GM19099 (cell line): ENCODE measurements around the gene GARNL3.

ENCODE experiments used
- POLR2A ChIP-seq: IDR thresholded peaks from 3 replicates; pipeline ENCODE4 v1.6.1; 2011; ENCODE audit warnings: low read depth; ENCODE audit not compliant: insufficient read length; ENCODE audit errors: extremely low read depth

The GARNL3 gene

GRCh38 chr9:127403507-127404192 lies 139.1 kb downstream of the GARNL3 start:
- no peak for TF ChIP-seq POLR2A

GRCh38 chr9:127404631-127405030 lies 140.1 kb downstream of the GARNL3 start:
- TF ChIP-seq POLR2A: no peak

- no peak for TF ChIP-seq POLR2A
Measured at GRCh38 chr9:127405344-127406125, 141.0 kb downstream of the GARNL3 start.

GRCh38 chr9:127406799-127407491 lies 142.4 kb downstream of the GARNL3 start:
- TF ChIP-seq POLR2A: no peak

GRCh38 chr9:127407492-127407843 lies 142.9 kb downstream of the GARNL3 start:
- no peak for TF ChIP-seq POLR2A

- no peak for TF ChIP-seq POLR2A
Measured at GRCh38 chr9:127411122-127411521, 146.5 kb downstream of the GARNL3 start.

GRCh38 chr9:127415141-127415540 lies 150.6 kb downstream of the GARNL3 start:
- TF ChIP-seq POLR2A: no peak

- no peak for TF ChIP-seq POLR2A
Measured at GRCh38 chr9:127415657-127416056, 151.1 kb downstream of the GARNL3 start.

GRCh38 chr9:127417131-127418036 lies 152.8 kb downstream of the GARNL3 start:
- TF ChIP-seq POLR2A: no peak

GRCh38 chr9:127418037-127418471 lies 153.5 kb downstream of the GARNL3 start:
- no peak for TF ChIP-seq POLR2A

- no peak for TF ChIP-seq POLR2A
Measured at GRCh38 chr9:127419348-127419747, 154.8 kb downstream of the GARNL3 start.

- no peak for TF ChIP-seq POLR2A
Measured at GRCh38 chr9:127421057-127421456, 156.5 kb downstream of the GARNL3 start.

- no peak for TF ChIP-seq POLR2A
Measured at GRCh38 chr9:127422133-127422782, 157.7 kb downstream of the GARNL3 start.

- TF ChIP-seq POLR2A: no peak
Measured at GRCh38 chr9:127422787-127423186, 158.2 kb downstream of the GARNL3 start.
